BLaER1 treated with 17β-estradiol and CSF1 and Interleukin-3, amounts not matched to agents 10 nM and 100 nM (cell line): ENCODE measurements around the gene LCE2A.
"Not testable (repeated sequence)": the region's sequence is repeated elsewhere in the genome, so short reads cannot be mapped to it uniquely, and the experiment has no call there.

Experiments
- H3K27ac ChIP-seq, 11 experiments: shearing (Covaris generic); formaldehyde crosslinking; 2 replicates each; pipeline ENCODE4 v1.8.1; 2022
- H3K27me3 ChIP-seq, 11 experiments: shearing (Covaris generic); formaldehyde crosslinking; 2 replicates each; pipeline ENCODE4 v1.8.1; 2022
- H3K36me3 ChIP-seq, 11 experiments: shearing (Covaris generic); formaldehyde crosslinking; 2 replicates each; pipeline ENCODE4 v1.8.1; 2022
- H3K4me1 ChIP-seq, 10 experiments: shearing (Covaris generic); formaldehyde crosslinking; 2 replicates each; pipeline ENCODE4 v1.8.1; 2022
- H3K4me2 ChIP-seq, 11 experiments: shearing (Covaris generic); formaldehyde crosslinking; 2 replicates each; pipeline ENCODE4 v1.8.1; 2022
- H3K4me3 ChIP-seq, 10 experiments: shearing (Covaris generic); formaldehyde crosslinking; 2 replicates each; pipeline ENCODE4 v1.8.1; 2022
- H3K9ac ChIP-seq, 11 experiments: shearing (Covaris generic); formaldehyde crosslinking; 2 replicates each; pipeline ENCODE4 v1.8.1; 2022
- H3K9me3 ChIP-seq, 11 experiments: shearing (Covaris generic); formaldehyde crosslinking; replicated peaks in 1 of 11; 2 replicates each; pipeline ENCODE4 v1.8.1; 2022
- H4K20me1 ChIP-seq, 11 experiments: shearing (Covaris generic); formaldehyde crosslinking; 2 replicates each; pipeline ENCODE4 v1.8.1; 2022
- Cebpa-rat ChIP-seq, 11 experiments: shearing (Covaris generic); IDR thresholded peaks; 2 replicates each; pipeline ENCODE4 v1.8.1; 2022

Gene LCE2A, protein sequence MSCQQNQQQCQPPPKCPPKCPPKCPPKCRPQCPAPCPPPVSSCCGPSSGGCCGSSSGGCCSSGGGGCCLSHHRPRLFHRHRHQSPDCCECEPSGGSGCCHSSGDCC

DNA sequence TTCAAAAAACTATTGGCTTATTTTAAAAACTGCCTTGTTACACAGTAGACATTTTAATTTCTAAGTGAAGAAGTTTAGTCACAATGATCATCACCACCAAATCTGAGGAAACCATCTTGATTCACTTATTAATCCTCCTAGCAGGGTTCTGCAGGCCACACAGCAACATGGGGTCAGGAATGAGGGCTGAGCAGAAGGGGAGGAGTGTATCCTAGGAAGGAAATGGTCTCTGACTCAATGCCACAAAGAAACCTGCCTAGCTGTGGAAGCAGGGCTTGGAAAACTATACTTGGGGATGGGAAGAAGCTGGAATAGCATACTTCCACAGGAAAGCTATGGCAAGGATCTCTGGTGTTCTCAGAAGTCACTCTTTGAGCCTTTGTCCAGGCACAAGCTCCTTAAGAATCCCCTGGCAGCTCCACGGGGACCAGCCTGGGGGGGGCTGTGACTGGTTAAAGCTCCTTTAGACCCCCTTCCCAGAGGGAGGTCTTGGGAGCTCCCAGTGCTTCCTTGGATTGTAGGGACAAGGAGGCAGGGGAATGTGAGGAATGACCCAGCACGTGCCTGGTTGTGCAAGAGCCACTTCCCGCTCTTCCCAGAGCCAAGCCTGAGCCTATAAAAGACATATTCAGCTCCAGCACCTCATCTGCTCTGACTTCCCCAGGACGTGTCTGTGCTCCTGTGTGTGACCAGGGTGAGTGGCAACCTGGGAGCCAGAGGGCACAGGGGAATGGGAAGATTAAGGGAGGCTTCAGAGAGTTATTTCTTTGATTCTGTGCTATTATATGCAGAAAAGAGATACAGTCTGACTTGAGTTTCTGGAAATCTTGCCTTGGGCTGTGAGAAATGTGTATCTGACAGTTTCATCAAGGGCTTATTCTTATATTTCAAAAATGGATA lies at the start of gene LCE2A:
TSS of gene LCE2A (plus strand) at position 645 of the 900 bp plus-strand sequence. CDS start 557 bp downstream, outside the sequence.
- no peak within 1 kb of the TSS for H3K9ac ChIP-seq

DNA sequence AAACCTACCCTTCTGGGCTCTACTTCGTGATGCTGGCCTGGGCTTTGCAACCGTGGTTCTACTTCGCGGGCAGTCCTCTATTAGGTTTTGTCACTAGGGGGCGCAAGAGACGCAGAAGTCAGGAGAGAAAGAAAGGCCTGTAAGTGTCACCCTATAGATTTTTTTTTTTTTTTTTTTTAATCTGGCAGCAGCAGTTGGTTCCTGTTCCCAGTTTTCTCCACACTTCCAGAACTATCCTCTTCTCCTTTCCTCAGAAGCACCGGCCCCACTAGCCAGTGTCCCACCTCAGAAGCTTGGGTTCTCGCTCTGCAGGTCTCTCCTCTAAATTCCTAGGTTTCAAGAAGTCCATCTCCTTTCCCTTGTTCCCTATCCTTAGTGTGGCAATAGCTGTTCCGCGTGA lies 44.0 kb upstream of the LCE2A start:
- Histone ChIP-seq H3K9me3 (no peaks in the 10 kb centered on the region), H3K36me3 (no peaks in the 10 kb centered on the region)

More for the DNA sequence above, at the start of gene LCE2A:
- H3K36me3 ChIP-seq = no peaks in the 10 kb centered on the region
- peaks cover 1 to 7% (median 4%) of the 10 kb centered on the region in 11 experiments; a peak in 10 of 22 replicates for H3K9me3 ChIP-seq
- no peak within 1 kb of the TSS for H3K4me2 ChIP-seq
- peaks cover 0 to 20% (median 13%) of the 10 kb centered on the region in 10 experiments; a peak in 13 of 20 replicates for H3K4me1 ChIP-seq
- H3K27me3 ChIP-seq = no peaks in the 10 kb centered on the region
- 0 out of 22 replicates have a peak, but pooled peaks of 1 of the 11 experiments have one; percentile 17 for TF ChIP-seq Cebpa-rat (IDR thresholded peaks at IDR 0.05)
- H3K4me3 ChIP-seq = no peak within 1 kb of the TSS
- no peak within 1 kb of the TSS for H3K27ac ChIP-seq
- H4K20me1 ChIP-seq = no peaks in the 10 kb centered on the region

DNA sequence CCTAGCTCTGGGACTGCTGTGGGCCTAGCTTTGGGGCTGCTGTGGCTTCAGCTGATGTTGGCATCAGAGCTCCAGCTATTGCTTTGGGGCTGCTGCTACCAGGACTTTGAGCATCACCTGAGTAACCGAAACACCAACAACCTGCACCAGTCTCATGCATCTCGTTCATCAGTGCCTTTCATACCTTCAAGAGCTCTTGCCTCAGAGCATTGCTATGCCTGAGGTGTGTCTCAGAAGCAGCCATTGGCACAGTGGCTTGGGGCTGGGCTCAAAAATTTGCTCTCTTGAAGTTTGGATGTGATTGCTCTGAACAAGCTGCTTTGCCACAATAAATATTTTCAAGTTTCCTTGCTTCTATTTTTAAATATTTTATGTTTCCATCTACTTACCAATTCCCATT lies 41.7 kb upstream of the LCE2A start:
- Histone ChIP-seq H3K4me2 (no peak overlapping the region), H3K4me3 (no peak overlapping the region), H3K9ac (no peak overlapping the region), H3K9me3 (no peaks in the 10 kb centered on the region), H3K27ac (no peak overlapping the region), H3K36me3 (no peaks in the 10 kb centered on the region), H3K27me3 (no peaks in the 10 kb centered on the region), H4K20me1 (no peaks in the 10 kb centered on the region), H3K4me1 (no peaks in the 10 kb centered on the region)
- no peak for TF ChIP-seq Cebpa-rat (IDR thresholded peaks at IDR 0.05)

More for the DNA sequence above, 44.0 kb upstream of the LCE2A start:
- Histone ChIP-seq H3K4me2 (no peak overlapping the region), H3K27me3 (no peaks in the 10 kb centered on the region), H4K20me1 (no peaks in the 10 kb centered on the region), H3K4me3 (no peak overlapping the region), H3K4me1 (no peaks in the 10 kb centered on the region), H3K9ac (no peak overlapping the region), H3K27ac (no peak overlapping the region)
- no peak for TF ChIP-seq Cebpa-rat (IDR thresholded peaks at IDR 0.05)

DNA sequence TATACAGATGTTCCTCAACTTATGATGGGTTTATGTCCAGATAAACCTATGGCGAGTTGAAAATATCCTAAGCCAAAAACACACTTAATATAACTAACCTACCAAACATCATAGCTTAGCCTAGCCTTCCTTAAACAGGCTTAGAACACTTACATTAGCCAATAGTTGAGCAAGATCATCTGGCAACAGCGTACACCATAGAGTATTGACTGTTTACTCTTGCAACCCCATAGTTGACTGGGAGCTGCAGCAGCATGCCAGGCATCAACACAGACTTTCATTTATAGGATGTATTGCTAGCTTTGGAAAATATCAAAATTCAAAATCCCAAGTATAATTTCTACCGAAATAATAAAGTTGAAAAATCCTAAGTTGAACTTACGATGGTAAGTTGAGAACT lies 40.5 kb upstream of the LCE2A start:
- no peak for TF ChIP-seq Cebpa-rat (IDR thresholded peaks at IDR 0.05)
- Histone ChIP-seq H4K20me1 (no peaks in the 10 kb centered on the region), H3K27me3 (no peaks in the 10 kb centered on the region), H3K4me3 (no peak overlapping the region), H3K36me3 (no peaks in the 10 kb centered on the region), H3K4me2 (no peak overlapping the region), H3K27ac (no peak overlapping the region), H3K9me3 (no peaks in the 10 kb centered on the region), H3K9ac (no peak overlapping the region), H3K4me1 (no peaks in the 10 kb centered on the region)

DNA sequence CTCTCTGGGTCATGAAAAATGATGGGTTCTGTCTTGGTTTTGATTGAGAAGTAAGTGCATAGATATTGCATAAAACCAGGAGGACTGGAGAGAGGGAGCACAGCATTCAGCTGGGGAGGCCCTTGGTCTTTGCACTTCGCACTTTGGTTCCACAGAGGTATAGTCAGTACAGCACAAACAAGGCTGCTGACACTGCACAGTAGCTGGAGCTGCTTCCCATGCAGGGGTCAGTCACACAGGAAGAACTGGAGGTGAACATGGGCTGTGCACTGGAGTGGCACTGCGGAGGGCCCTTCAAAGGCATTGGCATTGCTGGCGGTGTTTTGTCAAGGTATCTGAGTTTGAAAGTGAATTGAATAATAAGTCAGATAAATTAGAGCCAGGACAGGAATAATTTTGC lies 39.5 kb upstream of the LCE2A start:
- Histone ChIP-seq H3K4me3 (no peak overlapping the region), H3K4me2 (no peak overlapping the region), H3K4me1 (no peaks in the 10 kb centered on the region), H3K9ac (no peak overlapping the region), H3K27me3 (no peaks in the 10 kb centered on the region), H3K36me3 (no peaks in the 10 kb centered on the region), H3K27ac (no peak overlapping the region), H3K9me3 (no peaks in the 10 kb centered on the region), H4K20me1 (no peaks in the 10 kb centered on the region)
- TF ChIP-seq Cebpa-rat (IDR thresholded peaks at IDR 0.05) = no peak

DNA sequence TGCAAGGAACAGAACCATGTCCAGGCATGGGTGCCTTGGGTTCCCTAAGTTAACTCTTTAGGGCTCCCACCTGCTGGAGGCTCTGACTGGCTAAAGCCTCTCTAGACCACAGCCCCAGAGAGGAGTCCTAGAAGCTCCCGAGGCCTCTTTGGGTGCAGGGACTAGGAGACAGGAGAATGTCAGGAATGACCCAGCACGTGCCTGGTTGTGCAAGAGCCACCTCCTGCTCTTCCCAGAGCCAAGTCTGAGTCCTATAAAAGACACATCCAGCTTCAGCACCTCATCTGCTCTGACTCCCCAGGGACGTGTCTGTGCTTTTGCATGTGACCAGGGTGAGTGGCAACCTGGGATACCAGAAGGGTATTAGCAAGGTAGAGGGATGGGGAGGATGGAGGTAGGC lies 35.0 kb upstream of the LCE2A start, which contains the start of gene LCE2D:
TSS of gene LCE2D (plus strand) at position 283 of the 400 bp plus-strand sequence. CDS start 726 bp downstream, outside the sequence.
- no peak within 1 kb of the TSS for H3K9ac ChIP-seq
- H3K4me3 ChIP-seq = no peak within 1 kb of the TSS
- TF ChIP-seq Cebpa-rat (IDR thresholded peaks at IDR 0.05) = no peak
- H3K36me3 ChIP-seq = no peaks in the 10 kb centered on the region
- no peaks in the 10 kb centered on the region for H3K27me3 ChIP-seq
- no peak within 1 kb of the TSS for H3K27ac ChIP-seq
- H3K9me3 ChIP-seq = peaks cover 0 to 4% (median 0%) of the 10 kb centered on the region in 11 experiments; a peak in 1 of 22 replicates
- H3K4me2 ChIP-seq = no peak within 1 kb of the TSS
- no peaks in the 10 kb centered on the region for H4K20me1 ChIP-seq
- H3K4me1 ChIP-seq = no peaks in the 10 kb centered on the region

DNA sequence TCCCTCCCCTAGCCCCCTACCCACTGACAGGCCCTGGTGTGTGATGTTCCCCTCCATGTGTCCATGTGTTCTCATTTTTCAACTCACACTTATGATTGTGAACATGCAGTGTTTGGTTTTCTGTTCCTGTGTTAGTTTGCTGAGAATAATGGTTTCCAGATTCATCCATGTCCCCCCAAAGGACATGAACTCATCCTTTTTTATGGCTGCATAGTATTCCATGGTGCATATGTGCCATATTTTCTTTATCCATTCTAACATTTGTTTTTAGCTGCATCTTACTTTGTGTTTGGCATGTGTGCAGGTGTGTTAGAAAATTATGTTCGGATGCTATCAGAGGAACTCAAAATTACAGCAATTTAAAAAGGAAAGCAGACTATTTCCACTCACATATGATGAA lies 32.0 kb upstream of the LCE2A start:
- not testable (repeated sequence) for H4K20me1 ChIP-seq, H3K4me2 ChIP-seq

DNA sequence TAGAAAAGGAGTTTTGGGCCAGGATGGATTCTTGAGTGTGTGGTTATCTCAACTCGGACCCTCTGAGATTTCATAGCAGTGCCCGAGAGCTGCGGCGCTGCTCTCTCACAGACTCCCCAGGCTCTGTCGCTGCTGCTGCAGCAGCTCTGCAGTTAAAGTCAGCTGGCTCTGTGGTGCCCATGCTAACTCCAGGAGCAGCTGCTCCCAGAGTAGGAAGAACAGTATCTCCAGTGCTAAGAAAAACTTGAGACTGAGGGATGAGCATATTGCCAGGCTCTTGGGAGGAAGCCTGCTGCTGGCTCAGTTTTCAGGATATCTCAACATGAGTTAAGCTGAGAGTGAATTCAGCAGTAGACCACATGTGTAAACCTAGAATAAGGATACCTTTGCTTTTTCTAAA lies 30.5 kb upstream of the LCE2A start:
- H3K4me2 ChIP-seq = no peak overlapping the region
- no peak for TF ChIP-seq Cebpa-rat (IDR thresholded peaks at IDR 0.05)
- no peaks in the 10 kb centered on the region for H3K36me3 ChIP-seq
- no peak overlapping the region for H3K4me3 ChIP-seq
- no peaks in the 10 kb centered on the region for H4K20me1 ChIP-seq
- H3K27me3 ChIP-seq = no peaks in the 10 kb centered on the region
- no peaks in the 10 kb centered on the region for H3K4me1 ChIP-seq
- no peak overlapping the region for H3K9ac ChIP-seq
- H3K9me3 ChIP-seq = peaks cover 0 to 4% (median 0%) of the 10 kb centered on the region in 11 experiments; a peak in 1 of 22 replicates
- no peak overlapping the region for H3K27ac ChIP-seq

More for the DNA sequence above, 32.0 kb upstream of the LCE2A start:
- H3K27ac ChIP-seq, H3K4me1 ChIP-seq, H3K9ac ChIP-seq, H3K27me3 ChIP-seq, H3K9me3 ChIP-seq, H3K36me3 ChIP-seq, H3K4me3 ChIP-seq: not testable (repeated sequence)

DNA sequence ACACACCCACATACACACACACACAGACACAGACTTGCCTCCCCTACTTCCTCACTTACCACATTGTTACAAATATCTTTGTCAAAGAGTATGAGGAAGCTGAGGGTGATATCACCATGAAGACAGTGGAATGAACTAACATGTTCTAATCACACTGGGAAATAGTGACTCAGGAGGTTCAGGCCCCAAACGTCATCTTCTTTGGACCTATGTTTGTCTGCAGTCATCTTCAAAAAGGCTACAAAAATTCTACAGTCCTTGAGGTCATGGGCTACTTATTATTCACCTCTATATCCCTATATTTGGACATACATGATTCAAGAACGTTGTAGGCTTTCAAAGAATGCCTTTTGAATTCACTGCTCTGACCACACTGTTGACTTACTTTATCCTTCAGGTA lies 25.1 kb upstream of the LCE2A start:
- Histone ChIP-seq H4K20me1 (no peaks in the 10 kb centered on the region), H3K9ac (no peak overlapping the region), H3K4me1 (no peaks in the 10 kb centered on the region), H3K36me3 (no peaks in the 10 kb centered on the region), H3K27ac (no peak overlapping the region), H3K27me3 (no peaks in the 10 kb centered on the region), H3K9me3 (no peaks in the 10 kb centered on the region), H3K4me2 (no peak overlapping the region), H3K4me3 (no peak overlapping the region)
- no peak for TF ChIP-seq Cebpa-rat (IDR thresholded peaks at IDR 0.05)

DNA sequence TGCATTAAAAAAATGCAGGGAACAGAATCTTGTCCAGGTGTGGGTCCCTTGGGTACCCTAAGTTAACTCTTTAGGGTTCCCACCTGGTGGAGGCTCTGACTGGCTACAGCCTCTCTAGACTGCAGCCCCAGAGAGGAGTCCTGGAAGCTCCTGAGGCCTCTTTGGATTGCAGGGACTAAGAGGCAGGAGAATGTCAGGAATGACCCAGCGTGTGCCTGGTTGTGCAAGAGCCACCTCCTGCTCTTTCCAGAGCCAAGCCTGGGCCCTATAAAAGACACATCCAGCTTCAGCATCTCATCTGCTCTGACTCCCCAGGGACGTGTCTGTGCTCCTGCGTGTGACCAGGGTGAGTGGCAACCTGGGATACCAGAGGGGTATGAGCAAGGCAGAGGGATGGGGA lies 23.2 kb upstream of the LCE2A start, which contains the start of gene LCE2C:
TSS of gene LCE2C (plus strand) at position 297 of the 400 bp plus-strand sequence. CDS start 737 bp downstream, outside the sequence.
- not testable (repeated sequence) for H3K4me2 ChIP-seq, H3K4me1 ChIP-seq, H3K27ac ChIP-seq, H3K9ac ChIP-seq, H3K27me3 ChIP-seq, H4K20me1 ChIP-seq, H3K36me3 ChIP-seq, H3K9me3 ChIP-seq, H3K4me3 ChIP-seq
